NOMO-1 (cell line): ENCODE data around the gene MICOS13.
A peak's percentile ranks its signal among the peaks of the same experiment; 100 is the strongest.

Experiments used
- DNase-seq, 2 experiments: peaks; one replicate each; lab custom pipeline; 2025; ENCODE audit not compliant: unreplicated experiment in 2 of 2; lab: John Stamatoyannopoulos, UW

Gene MICOS13

DNA sequence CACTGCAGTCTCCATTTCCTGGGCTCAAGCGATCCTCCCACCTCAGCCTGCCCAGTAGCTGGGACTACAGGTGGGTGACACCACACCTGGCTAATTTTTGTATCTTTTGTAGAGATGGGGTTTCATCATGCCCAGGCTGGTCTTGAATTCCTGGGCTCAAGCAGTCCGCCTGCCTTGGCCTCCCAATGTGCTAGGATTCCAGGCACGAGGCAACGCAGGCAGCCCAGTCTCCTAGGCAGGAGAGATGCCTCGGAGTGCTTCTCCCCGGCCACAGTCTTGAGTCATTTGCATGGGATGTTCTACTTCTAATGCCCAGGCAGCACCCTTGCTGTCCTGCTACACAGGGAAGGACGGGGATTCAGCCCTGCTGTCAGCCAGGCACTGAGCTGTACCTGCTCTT is 8.7 kb downstream of the MICOS13 start:
- no peak for DNase-seq

DNA sequence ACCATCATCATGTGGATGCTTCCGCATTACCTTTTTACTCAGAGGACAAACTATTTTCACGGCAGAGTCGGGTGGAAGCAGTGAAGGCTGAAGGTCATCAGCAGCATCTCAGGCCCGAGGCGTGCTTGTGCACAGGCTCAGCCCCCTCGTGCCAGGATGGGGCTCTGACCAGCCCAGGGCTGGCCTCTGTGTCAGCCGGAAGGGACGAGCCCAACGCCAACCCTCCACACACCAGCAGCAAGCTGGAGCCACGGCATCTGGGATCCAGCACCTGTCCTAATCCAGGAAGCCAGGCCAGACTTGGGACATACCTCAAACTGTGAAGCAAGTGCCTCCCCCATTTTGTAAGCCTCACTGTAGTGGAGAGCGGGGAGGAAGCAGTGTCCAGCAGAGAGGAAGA is 11.1 kb downstream of the MICOS13 start:
- DNase-seq: no peak

DNA sequence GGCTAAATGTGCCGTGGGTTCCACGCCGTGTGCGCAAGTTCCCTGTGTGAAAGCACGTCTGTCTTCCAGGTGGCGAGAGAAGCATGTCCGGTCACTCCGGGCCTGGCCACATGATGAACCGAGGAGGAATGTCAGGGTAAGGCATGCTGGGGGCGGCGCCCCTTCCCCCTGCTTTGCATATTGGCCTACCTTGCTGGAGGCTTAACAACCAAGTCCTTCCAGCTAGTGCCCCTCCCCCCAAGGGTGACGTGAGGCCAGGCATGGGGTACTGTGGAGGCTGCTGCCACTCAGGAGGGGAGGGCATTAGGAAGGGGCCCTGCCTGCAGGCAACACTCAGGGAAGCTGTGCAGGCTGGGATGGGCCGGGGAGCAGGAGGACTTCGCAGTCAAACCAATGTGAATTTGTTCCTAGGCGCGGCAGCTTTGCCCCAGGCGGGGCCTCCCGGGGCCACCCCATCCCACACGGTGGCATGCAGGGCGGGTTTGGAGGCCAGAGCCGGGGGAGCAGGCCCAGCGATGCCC is 12.5 kb downstream of the MICOS13 start:
- DNase-seq: no peak

DNA sequence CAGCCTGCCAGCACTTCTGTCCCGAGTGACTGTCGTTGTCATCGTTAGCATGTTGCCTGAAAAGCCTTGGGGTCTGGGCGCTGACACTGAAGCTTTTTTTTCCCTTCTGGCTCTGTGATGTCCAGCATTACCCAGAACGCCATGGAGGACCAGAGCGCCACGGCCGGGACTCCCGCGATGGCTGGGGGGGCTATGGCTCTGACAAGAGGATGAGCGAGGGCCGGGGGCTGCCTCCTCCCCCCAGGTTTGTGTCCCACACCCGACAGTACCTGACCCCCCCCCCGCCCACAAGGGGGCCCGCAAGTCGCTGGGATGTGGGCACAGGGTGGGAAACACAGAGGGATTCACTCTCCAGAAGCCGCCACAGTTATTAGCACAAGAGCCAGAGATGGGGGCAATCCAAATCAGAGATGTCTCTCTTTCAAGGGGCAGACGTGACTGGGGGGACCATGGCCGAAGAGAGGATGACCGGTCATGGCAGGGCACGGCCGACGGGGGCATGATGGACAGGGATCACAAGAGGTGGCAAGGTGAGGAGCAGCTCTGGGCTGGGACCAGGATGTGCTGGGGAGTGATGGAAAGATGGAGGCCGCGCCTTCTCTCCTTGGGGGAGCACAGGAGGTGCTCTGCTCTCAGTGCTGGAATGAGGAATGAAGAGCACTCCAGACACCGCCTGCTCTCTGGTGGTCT is 13.2 kb downstream of the MICOS13 start:
- no peak for DNase-seq

DNA sequence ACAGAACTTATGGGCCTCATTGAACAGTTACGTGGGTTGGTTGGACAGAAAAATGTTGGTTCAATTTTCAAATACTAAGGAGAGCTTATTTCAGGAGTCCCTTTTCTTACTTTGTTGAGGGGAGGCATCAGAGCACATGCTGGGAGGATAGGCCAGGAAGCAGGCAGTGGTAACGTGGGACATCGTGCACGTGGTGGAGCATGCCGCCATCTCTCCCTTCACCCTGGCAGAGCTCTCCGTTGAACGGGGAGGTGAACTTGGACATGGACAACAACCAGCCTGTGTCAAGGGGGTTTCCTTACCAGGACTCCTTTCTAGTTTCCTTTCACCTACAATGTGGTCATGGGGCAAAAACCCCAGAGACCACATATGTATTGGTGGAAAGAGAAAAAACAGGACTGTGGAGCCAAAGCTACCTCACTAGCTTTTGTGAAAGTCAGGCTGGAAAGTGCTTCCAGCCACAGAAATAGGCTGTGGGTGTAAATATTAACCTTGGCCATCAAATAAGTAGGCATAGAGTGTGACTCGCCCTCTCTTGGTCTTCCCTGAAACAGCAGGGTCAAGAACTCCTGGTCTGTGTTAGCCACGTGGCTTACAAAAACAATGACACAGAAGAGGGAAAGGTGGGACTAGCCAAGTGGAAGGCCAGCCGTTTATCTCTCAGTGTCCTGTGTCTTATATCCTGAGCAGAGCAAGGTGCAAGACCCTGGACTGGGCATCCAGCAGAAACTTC is 14.4 kb downstream of the MICOS13 start:
- DNase-seq: no peak

DNA sequence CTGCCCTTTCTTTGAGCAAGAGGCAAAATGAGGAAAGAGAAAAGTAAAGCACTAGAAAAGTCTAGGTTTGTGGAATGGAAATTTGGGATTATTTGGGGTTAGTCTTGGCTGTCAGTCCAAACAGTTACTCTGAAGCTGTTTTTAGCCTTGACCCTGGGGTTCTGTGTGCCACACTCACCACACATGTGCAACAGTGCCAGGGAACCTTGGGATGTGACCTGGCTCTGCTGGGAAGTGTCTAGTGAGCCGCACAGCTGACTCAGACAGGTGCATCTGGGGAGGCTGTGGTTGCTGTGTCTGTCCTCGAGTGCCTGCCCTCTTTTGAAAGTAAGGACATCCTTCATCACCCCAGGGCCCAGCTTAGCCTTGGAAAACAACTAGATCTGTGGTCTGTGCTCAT is 15.8 kb downstream of the MICOS13 start:
- DNase-seq: no peak

DNA sequence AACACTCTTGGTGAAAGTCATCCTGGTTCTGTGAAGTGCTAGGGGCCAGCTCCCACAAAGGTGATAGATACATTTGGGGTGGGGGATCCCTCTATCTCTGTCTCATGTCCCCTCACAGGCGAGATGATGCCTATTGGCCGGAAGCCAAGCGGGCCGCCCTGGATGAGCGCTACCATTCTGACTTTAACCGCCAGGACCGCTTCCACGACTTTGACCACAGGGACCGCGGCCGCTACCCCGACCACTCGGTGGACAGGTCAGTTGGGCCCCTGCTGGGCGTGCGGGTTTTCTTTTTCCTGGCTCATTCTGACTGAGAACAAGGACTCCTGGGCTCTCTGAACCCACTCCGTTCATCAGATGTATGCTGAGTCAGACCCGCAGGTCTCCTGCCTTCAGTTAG is 16.4 kb downstream of the MICOS13 start:
- no peak for DNase-seq

DNA sequence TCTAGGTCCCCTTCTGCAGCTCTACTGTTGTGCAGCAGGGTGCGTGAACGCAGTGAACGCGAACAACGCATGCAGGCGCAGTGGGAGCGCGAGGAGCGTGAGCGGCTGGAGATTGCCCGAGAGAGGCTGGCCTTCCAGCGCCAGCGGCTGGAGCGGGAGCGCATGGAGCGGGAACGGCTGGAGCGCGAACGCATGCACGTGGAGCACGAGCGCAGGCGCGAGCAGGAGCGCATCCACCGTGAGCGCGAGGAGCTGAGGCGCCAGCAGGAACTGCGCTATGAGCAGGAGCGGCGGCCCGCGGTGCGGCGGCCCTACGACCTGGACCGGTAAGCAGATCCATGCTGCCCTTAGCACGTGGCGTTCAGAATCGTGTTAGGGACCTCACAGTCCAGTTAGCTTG is 18.8 kb downstream of the MICOS13 start:
- no peak for DNase-seq

DNA sequence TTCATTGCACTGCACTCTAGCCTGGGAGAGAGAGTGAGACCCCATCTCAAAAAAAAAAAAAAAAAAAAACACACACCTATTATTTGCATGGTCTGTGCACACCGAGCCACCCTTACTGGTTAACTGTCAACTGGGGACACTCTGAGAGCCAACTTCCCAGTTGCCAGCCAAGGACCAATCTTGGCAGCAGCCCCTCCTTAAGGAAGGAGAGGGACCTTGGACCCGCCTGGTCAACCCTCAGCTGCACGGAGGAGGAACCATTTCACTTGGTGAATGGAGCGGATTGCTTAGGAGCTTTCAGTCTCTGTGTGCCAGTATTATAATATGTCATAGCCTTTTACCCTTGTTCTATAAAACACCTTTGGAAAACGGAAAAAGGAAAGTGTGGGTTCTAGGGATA is 24.9 kb downstream of the MICOS13 start:
- no peak for DNase-seq

DNA sequence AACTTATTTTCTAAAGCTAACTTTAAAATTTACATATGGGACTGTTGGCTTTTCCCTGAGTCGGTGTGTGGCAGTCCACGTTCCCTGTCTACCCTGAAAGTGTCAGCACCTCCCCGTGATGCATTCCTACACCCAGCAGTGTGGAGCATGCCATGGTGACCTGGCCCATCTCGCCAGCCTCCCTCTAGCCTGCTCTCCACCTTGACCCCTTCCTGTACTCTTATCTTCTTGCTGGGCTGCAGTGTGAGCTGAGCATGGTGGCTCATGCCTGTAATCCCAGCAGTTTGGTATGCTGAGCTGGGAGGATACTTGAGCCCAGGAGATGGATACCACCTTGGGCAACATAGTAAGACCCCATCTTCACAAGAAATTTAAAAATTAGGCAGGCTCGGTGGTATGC is 25.4 kb downstream of the MICOS13 start:
- DNase-seq: no peak

DNA sequence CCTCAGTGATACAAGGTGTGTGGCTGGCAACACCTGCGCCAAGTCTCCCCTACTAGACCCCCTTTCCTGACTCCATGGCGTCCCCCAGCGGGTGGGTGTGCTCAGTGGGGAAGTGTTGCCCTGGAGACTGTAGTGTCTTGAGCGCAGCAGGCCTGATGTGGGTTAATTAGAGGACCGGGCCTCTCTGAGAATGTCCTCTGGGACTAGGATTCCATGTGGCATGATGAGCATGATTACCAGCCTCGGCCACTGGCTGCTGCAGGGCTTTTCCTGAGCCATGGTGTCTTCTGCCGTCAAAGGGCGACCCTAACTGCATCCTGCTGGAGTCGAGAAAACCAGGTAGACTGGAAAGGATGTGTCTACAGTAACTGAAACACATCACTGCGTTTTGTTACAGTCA is 28.1 kb downstream of the MICOS13 start:
- no peak for DNase-seq

DNA sequence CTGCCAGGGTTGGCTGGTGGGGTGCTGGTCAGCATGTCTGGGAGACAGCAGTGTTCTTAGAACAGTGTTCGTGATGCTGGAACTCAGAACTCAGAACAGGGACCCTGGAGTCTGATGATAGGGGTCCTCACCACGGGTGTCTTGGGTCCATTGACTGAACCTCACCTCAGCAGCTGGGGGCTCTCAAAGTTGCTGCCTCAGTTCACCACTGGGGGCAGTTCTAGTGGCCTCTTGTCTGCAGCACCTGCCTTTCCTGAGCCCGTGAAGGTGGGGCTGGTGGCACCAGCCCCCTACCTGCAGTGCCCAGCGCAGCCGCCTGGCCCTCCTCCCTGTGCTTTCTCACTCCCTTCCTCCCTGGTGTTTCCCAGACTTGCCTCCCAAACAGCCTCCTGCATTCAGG is 29.0 kb downstream of the MICOS13 start:
- DNase-seq: no peak

DNA sequence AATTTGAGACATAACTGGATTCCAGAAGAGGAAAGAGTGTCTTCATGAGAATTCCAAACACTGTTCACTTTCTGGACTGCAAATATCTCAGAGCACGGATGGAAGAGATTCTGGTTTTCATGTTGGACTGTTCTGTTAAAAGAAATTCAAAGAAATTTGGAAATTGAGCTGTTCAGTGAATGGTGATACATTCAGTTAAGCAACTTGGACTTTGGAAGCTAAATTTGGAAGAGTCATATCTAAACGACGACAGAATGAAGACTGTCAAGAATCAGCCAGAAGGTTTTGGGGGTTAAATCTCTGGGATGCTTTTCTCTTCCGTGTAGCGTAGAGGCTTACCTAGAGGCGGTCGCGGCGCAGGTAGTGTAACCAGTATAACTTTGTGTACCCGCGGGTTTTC is 31.9 kb downstream of the MICOS13 start:
- DNase-seq: no peak

DNA sequence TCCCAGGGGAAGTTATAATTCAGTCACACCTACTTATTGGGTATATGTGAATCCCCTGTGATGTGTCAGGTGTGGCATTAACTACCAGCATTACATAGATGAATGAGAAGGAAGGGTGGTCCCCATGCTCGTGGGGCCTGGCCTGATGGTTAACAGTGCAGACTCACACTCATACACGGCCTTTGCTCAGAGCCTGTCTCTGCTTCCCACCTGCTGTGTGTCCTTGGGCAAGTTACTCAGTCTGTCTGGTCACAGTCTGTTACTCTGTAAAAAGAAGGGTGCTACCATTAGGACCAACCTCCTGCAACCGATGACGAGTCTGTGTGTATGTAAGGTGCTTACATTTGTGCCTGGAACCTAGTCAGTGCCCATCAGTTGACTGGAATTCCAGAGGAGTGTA is 33.6 kb downstream of the MICOS13 start:
- no peak for DNase-seq

DNA sequence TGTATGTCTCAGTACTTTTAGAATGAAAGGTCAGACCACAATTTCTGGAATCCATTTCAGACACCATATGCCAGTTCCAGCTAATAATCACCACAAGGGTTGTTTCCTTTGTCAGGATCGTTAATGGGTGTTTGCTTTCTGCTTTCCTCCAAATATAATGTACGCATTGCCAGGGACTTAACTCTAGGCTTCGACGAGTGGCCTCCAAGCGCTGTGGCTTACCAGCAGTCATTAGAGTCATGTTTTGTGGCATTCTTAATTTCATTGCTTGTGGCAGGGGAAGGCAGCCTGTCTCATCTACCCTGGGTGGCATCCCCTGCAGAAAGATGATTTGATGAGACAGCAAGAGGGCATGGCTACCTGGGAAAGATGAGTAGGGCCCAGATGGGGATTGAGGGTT is 34.9 kb downstream of the MICOS13 start:
- DNase-seq: no peak

DNA sequence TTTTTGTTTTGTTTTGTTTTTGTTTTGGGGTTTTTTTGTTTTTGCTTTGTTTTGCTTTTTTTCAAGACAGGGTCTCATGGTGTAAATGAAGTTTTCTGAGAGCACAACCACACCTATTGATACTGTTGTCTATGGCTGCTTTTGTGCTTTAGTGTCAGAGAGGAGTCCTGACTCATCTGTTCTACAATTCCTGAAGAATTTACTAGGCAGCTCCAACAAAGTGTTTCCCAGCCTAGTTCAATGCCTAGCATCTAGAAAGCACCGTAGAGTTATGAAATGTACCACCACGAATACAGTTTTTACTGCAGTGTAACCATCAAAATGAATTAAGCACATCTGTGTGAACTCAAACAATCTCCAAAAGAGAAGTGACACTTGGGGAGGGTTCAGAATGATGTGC is 36.3 kb downstream of the MICOS13 start:
- DNase-seq: no peak

DNA sequence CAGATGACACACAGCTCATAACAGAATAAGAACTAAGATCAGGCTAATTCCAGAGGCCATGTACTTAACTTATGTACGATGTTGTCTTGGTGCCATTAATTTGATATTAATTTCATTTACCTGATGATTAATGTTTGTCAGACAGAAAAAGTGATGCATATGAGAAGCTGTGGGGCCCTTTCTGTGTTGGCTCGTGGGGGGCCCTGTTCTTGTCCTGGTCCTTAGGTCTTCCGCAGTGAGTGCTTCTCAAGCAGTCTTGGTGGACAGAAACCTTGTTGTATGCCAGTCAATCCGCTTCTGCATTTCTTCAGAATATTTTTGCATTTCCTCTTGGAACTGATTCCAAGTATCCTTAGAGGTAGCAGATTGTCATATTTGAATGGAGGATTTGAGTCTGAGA is 37.3 kb downstream of the MICOS13 start:
- DNase-seq: no peak

DNA sequence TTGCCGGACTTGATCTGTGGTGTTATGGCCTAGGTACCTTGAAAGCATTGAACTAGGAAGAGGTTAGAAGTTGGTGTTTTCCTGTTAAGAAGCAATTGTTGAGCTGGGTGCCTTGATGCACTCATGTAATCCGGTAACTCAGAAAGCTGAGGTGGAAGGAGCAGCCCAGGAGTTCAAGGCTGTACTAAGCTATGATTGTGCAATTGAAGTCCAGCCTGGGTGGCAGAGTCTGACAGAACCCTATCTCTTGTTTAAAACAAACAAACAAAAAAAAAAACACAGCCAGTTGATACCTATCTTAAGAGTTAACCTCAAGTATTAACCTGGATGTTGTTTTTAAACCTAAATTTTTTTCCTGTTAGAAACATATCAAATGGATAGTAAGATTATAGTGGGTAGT is 38.1 kb downstream of the MICOS13 start:
- DNase-seq: no peak

DNA sequence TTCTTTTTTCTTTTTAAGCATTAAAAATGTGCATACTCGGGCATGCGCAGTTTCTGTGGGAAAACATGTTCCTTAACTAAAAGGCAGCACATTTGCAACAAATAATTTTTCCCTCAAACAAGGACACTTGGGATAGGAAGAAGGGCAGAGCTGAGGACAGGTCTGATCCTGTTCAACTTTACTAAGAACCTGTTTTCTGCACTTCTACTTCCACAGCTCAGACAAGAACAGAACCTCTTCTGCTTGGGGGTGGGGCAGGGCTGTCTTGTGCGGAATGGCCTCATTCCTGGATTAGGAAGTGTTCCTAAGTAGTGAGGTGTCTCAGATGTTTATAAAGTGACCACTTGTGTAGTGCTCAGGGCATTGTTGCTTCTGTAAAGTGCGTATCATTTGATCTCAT is 39.1 kb downstream of the MICOS13 start:
- DNase-seq: no peak

DNA sequence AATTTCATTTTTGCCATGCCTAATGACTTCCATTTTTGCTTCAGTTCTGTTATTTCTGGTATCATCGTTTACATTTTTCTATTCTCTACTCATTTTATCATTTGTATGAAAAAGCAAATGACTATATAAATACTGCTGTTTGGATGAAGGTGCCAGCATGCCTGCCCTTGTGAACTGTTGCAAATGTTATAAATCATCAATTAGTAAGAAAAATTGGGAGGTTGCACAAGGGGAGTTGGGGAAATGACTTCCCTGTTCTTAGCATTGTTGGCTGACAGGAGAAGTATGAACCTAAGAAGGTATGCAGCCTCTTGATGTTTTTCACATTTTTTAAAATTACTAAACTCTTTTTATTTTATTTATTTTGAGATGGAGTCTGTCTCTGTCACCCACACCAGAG is 42.3 kb downstream of the MICOS13 start:
- DNase-seq: peak; percentile 41 to 53

DNA sequence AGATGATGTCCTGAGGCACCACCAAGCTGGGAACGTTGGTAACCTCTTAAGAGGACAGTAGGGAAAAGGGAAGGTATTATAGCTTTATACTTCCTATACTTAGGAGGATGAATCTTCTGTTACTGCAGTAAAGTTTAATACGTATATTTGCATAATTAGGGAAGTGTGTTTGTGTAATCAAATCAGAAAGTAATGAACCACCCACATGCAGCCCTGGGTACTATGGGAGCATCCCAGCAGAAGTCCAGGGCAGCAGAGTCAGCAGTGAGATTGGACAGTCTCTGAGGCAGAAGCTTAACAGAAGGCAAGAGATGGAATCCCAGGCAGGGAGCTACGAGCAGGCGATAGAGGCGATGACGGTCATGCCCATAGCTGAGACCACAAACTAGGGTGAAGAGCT is 44.9 kb downstream of the MICOS13 start:
- no peak for DNase-seq

DNA sequence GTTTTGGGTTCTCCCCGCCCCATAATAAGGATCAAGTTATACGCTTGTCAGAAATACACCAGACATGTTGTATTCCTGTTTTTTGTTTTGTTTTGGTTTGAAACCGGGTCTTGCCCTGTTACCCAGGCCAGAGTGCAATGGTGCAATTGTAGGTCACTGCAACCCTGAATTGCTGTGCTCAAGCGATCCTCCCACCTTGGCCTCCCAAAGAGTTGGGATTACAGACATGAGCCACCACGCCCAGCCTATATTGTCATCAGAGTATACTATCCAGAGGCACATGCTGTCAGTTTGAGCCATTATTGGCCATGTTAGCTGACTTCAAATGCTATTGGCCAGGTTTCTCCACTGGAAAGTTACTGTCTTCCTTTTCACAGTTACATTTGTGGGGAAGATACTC is 47.7 kb downstream of the MICOS13 start:
- DNase-seq: no peak

DNA sequence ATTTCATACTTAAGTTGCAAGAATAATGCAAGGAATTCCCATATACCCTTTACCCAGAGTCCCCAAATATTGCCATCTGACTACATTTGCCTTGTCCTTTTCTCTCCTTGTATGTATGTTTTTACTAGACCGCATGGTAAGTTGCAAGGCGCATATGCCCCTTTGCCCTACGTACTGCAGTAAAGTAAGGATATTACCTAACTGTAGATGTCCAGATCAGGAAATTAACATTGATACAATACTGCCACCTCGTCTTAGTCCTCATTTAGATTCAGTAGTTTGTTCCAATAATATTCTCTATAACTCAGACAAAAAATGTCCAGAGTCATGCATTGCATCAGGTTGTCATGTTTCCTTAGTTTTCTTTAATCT is 48.1 kb downstream of the MICOS13 start:
- DNase-seq: no peak
